ENCODE data around the gene CLMN.

Gene CLMN

DNA sequence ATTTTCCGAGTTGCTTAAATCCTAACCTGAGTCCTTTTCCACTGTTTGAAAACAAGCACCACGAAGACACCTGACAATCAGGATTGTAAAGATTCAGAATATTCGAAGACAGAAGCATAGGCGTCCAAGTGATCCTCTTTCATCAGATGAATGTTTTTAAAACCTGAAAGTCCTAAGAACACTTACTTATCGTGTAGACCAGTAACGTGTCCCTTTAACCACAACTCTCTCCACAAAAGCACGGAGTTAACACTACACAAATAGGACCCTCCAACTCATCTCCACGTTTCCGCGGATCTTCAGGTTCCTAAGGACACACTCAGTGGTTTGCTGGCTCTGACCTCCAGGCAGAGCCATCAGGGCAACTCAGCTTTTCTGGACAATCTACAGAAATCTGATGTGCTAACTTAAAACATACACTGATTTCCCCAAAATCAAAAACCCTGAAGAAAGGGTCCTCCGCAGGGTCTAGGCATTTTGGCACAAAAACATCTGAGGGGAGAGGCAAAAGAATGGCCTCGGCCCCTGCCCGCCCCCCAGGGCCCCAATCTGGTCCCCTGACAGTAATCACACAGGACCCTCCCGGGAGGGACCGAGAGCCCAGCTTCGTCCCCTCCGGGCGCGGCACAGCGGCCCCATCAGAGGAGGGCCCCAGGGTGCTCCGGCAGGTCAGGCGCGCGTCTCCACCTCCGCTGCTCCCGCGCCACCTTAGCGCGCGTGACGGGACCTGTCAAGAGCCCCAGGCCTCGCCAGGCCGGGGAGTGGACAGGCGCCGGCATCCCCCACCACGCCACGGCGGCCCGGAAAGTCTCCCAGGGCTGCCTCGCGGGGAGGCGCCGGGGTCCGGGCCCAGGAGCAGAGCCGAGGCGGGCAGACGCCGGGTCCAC lies 163.3 kb downstream of the CLMN start:
- Histone ChIP-seq H3K36me3 (no peaks in the 10 kb centered on the region), H3K4me3 (ENCODE audit: low read depth, low read length) (peak overlapping the region; percentile 84), H3K27me3 (no peaks in the 10 kb centered on the region), H3K4me1 (no peaks in the 10 kb centered on the region; the same call in 1 of the 2 replicates), H3K9me3 (no peaks in the 10 kb centered on the region)
- DNase-seq, result peak; percentile 41
- TF ChIP-seq CTCF (IDR thresholded peaks at IDR 0.05; ENCODE audit: low read depth, low read length), result no peak

GRCh38 chr14:95155045-95155444 lies 164.7 kb downstream of the CLMN start:
- no peaks in the 10 kb centered on the region for H3K9me3 ChIP-seq
- H3K36me3 ChIP-seq, result no peaks in the 10 kb centered on the region
- DNase-seq, result no peak
- H3K27me3 ChIP-seq, result no peaks in the 10 kb centered on the region
- no peak overlapping the region for H3K4me3 ChIP-seq (ENCODE audit: low read depth, low read length)
- no peaks in the 10 kb centered on the region; the same call in 1 of the 2 replicates for H3K4me1 ChIP-seq
- TF ChIP-seq CTCF (IDR thresholded peaks at IDR 0.05; ENCODE audit: low read depth, low read length), result no peak

- Histone ChIP-seq H3K36me3 (no peaks in the 10 kb centered on the region), H3K4me1 (no peaks in the 10 kb centered on the region; the same call in 1 of the 2 replicates), H3K9me3 (no peaks in the 10 kb centered on the region), H3K4me3 (ENCODE audit: low read depth, low read length) (no peak overlapping the region), H3K27me3 (no peaks in the 10 kb centered on the region)
- DNase-seq, result no peak
- no peak for TF ChIP-seq CTCF (IDR thresholded peaks at IDR 0.05; ENCODE audit: low read depth, low read length)
These were observed 165.8 kb downstream of the CLMN start for GRCh38 chr14:95153866-95154265.

DNA sequence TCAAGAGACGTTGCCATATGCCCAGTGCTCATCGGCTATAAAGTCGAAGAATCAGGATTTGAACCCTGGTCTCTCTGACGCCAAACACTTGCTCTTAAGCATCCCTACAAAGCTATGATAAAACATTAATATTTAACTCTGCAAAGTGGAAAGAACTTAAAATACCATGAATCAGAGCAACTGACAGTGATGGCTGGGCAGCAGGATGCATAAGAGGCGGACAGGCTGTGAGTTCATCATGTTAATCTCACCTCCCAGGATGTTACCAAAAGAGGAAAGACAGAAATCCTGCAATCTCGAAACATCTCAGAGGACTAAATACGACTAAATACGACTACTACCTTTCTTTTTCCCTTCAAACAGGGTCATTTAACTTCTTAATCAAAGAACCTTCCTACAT lies 168.1 kb downstream of the CLMN start:
- no peak for DNase-seq
- Histone ChIP-seq H3K4me3 (ENCODE audit: low read depth, low read length) (no peak overlapping the region), H3K27me3 (no peaks in the 10 kb centered on the region), H3K36me3 (peaks cover 2% of the 10 kb centered on the region; the same call in 1 of the 2 replicates), H3K9me3 (peaks cover 6% of the 10 kb centered on the region), H3K4me1 (no peaks in the 10 kb centered on the region; the same call in 1 of the 2 replicates)
- no peak for TF ChIP-seq CTCF (IDR thresholded peaks at IDR 0.05; ENCODE audit: low read depth, low read length)

DNA sequence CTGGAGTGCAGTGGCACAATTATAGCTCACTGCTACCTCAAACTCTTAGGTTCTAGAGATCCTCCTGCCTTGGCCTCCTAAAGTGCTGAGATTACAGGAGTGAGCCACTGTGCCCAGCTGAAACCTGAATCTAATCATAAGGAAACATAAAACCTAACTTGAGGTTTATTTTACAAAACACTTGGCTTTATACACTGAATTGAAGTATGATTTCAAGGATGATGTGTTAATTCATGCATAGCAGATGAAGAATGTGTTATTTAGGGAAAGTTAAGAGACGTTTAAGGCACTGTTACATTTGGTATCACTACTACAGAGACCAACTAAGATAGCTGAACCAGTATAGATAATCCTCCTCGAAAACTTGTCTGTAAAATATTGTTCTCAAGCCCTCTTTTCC lies 168.8 kb downstream of the CLMN start:
- H3K27me3 ChIP-seq, result no peaks in the 10 kb centered on the region
- no peak for TF ChIP-seq CTCF (IDR thresholded peaks at IDR 0.05; ENCODE audit: low read depth, low read length)
- H3K4me1 ChIP-seq, result no peaks in the 10 kb centered on the region; the same call in 1 of the 2 replicates
- DNase-seq, result no peak
- peaks cover 4% of the 10 kb centered on the region; the same call in 1 of the 2 replicates for H3K36me3 ChIP-seq
- no peak overlapping the region for H3K4me3 ChIP-seq (ENCODE audit: low read depth, low read length)
- H3K9me3 ChIP-seq, result peaks cover 6% of the 10 kb centered on the region

DNA sequence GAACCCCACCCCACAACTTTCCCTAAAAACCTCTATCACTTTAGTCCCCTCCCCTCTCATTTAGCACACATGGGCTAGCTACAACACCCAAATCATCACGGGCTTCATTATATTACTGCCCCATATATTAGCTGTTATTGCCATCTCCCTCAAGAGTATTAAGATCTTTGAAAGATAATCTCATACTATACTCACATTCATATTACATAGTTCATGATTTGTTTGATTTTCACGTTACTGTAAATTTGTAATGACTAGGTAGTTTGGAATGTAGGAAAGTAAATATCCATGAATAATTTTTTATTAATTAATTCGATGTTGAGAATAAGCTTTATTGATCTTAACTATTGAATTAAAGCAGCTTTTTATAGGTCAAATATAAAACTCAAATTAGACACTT lies 170.3 kb downstream of the CLMN start:
- TF ChIP-seq CTCF (IDR thresholded peaks at IDR 0.05; ENCODE audit: low read depth, low read length), result no peak
- Histone ChIP-seq H3K4me1 (no peaks in the 10 kb centered on the region), H3K36me3 (peaks cover 10% of the 10 kb centered on the region), H3K4me3 (ENCODE audit: low read depth, low read length) (no peak overlapping the region), H3K27me3 (no peaks in the 10 kb centered on the region), H3K9me3 (peaks cover 6% of the 10 kb centered on the region)
- no peak for DNase-seq
